Stimulated activated CD4-positive, alpha-beta T cell treated with anti-CD3 and anti-CD28 coated beads, TNF-alpha, amount 100 ng/mL, for 24 hours (primary cell): ENCODE measurements around the gene MCFD2.

Source experiments
- DNase-seq, 3 experiments: peaks; one replicate each; pipeline ENCODE4 v3.0.0-alpha.2; 2020; ENCODE audit warnings: low read depth in 3 of 3

Gene MCFD2

GRCh38 chr2:46873604-46874068 lies 42.0 kb downstream of the MCFD2 start:
- peak in 2 of 3 experiments; percentile 11 to 25 for DNase-seq

GRCh38 chr2:46872902-46873603 lies 42.6 kb downstream of the MCFD2 start:
- no peak for DNase-seq

- no peak for DNase-seq
These were observed 43.6 kb downstream of the MCFD2 start for GRCh38 chr2:46871976-46872381.

- no peak for DNase-seq
These were observed 45.4 kb downstream of the MCFD2 start for GRCh38 chr2:46870051-46870839.

GRCh38 chr2:46869621-46870020 lies 46.0 kb downstream of the MCFD2 start:
- no peak for DNase-seq

GRCh38 chr2:46866770-46867246 lies 48.8 kb downstream of the MCFD2 start:
- no peak for DNase-seq

- DNase-seq = no peak
These were observed 50.2 kb downstream of the MCFD2 start for GRCh38 chr2:46865181-46865970.

GRCh38 chr2:46863882-46864281 lies 51.7 kb downstream of the MCFD2 start:
- no peak for DNase-seq

GRCh38 chr2:46862514-46862913 lies 53.1 kb downstream of the MCFD2 start:
- no peak for DNase-seq

GRCh38 chr2:46861916-46862315 lies 53.7 kb downstream of the MCFD2 start:
- no peak for DNase-seq

GRCh38 chr2:46859482-46859881 lies 56.1 kb downstream of the MCFD2 start:
- no peak for DNase-seq

GRCh38 chr2:46858702-46859090 lies 56.9 kb downstream of the MCFD2 start:
- DNase-seq = no peak

GRCh38 chr2:46857871-46858701 lies 57.5 kb downstream of the MCFD2 start:
- DNase-seq = no peak

GRCh38 chr2:46856336-46856735 lies 59.3 kb downstream of the MCFD2 start:
- no peak for DNase-seq

GRCh38 chr2:46855805-46856204 lies 59.8 kb downstream of the MCFD2 start:
- no peak for DNase-seq

GRCh38 chr2:46854260-46854659 lies 61.3 kb downstream of the MCFD2 start:
- DNase-seq = no peak

- no peak for DNase-seq
These were observed 63.0 kb downstream of the MCFD2 start for GRCh38 chr2:46852598-46852997.

GRCh38 chr2:46852124-46852523 lies 63.5 kb downstream of the MCFD2 start:
- DNase-seq = no peak
